Measurements from ENCODE around the gene UQCRHL. TPM values are rescaled to one million over a fixed set of nuclear protein-coding genes. Genes with fewer than 3 reads are reported as not detected.

The UQCRHL gene
- total and polyA plus RNA-seq, 2 donors (not counting 1 experiment from before 2014, with no cell fraction given), result 0.98 to 1.8 TPM

- no peak overlapping the region for H3K27ac ChIP-seq (ENCODE audit: low read length in 2 of 2)
- H3K27ac Mint-ChIP-seq, result no peak overlapping the region
- H3K4me1 ChIP-seq (ENCODE audit: control insufficient read depth in 2 of 2, insufficient read depth in 2 of 2, low read length in 2 of 2), result no peaks in the 10 kb centered on the region
- no peaks in the 10 kb centered on the region for H3K27me3 ChIP-seq (replicated peaks in 1 of 4; ENCODE audit: control extremely low read depth in 1 of 4, control insufficient read depth in 3 of 4, insufficient read depth in 4 of 4, low read length in 3 of 4)
- H3K4me1 Mint-ChIP-seq, result no peaks in the 10 kb centered on the region
- TF ChIP-seq EZH2 (IDR thresholded peaks at IDR 0.05; ENCODE audit: borderline replicate concordance, insufficient read depth, low read depth, low read length, poor library complexity, severe bottlenecking), result no peak
- no peak for TF ChIP-seq CTCF (IDR thresholded peaks at IDR 0.05)
- H3K4me3 ChIP-seq (ENCODE audit: control extremely low read depth in 1 of 5, extremely low read depth in 1 of 5, insufficient read depth in 1 of 5, low read depth in 2 of 5, low read length in 4 of 5), result no peak overlapping the region
- no peak for DNase-seq
- 100% methylated on average over 3 of the region's 10 CpGs for WGBS (ENCODE audit: insufficient coverage)
- no peaks in the 10 kb centered on the region for H4K20me1 ChIP-seq (ENCODE audit: control insufficient read depth, insufficient read depth, low read length, poor library complexity, severe bottlenecking)
- H3K27me3 Mint-ChIP-seq, result peaks cover 5% of the 10 kb centered on the region
- intact Hi-C loops (cut with micrococcal nuclease), result no loop called here
- H3K9me3 Mint-ChIP-seq (ENCODE audit: insufficient read depth), result no peaks in the 10 kb centered on the region
- no peaks in the 10 kb centered on the region for H3K9me3 ChIP-seq (ENCODE audit: control extremely low read depth in 1 of 3, control insufficient read depth in 2 of 3, insufficient read depth in 1 of 3, low read length in 2 of 3)
- no peak overlapping the region for H2AFZ ChIP-seq (ENCODE audit: insufficient read depth, low read depth, low read length, poor library complexity, severe bottlenecking)
- no peaks in the 10 kb centered on the region for H3K36me3 ChIP-seq (replicated peaks in 1 of 2; ENCODE audit: control extremely low read depth in 1 of 2, control insufficient read depth in 1 of 2, extremely low read depth in 1 of 2, insufficient read depth in 2 of 2, low read length in 1 of 2)
- H3K4me3 Mint-ChIP-seq, result no peak overlapping the region
- H3K4me2 ChIP-seq (replicated peaks; ENCODE audit: low read depth, low read length, poor library complexity, severe bottlenecking), result no peak overlapping the region
- POLR2A ChIA-PET, result interaction anchor here (0.6 kb wide), 1 partner anchor 41 kb away, joined by 6 read pairs; no protein-coding TSS in a partner anchor
- ATAC-seq (ENCODE audit: low read depth), result no peak
- H3K79me2 ChIP-seq (ENCODE audit: control insufficient read depth, insufficient read depth, low read length), result no peaks in the 10 kb centered on the region
- H3K9ac ChIP-seq (ENCODE audit: low read length), result no peak overlapping the region
- CTCF ChIA-PET, result interaction anchor here (0.6 to 1.6 kb wide), 6 partner anchors 10 to 201 kb away, joined by 3 to 5 read pairs (median 3); no protein-coding TSS in a partner anchor
Measured at GRCh38 chr1:15807121-15807520, 328 bp downstream of the UQCRHL start.

- H3K27me3 Mint-ChIP-seq, result peaks cover 7% of the 10 kb centered on the region
- intact Hi-C loops (cut with micrococcal nuclease), result loop anchor here (5.0 kb wide), 2 partner anchors 188 to 203 kb away; no protein-coding TSS in a partner anchor
- Histone ChIP-seq H3K9me3 (ENCODE audit: control extremely low read depth in 1 of 3, control insufficient read depth in 2 of 3, insufficient read depth in 1 of 3, low read length in 2 of 3) (no peaks in the 10 kb centered on the region), H3K79me2 (ENCODE audit: control insufficient read depth, insufficient read depth, low read length) (no peaks in the 10 kb centered on the region), H3K27me3 (replicated peaks in 1 of 4; ENCODE audit: control extremely low read depth in 1 of 4, control insufficient read depth in 3 of 4, insufficient read depth in 4 of 4, low read length in 3 of 4) (peaks cover 0 to 2% (median 0%) of the 10 kb centered on the region in 4 experiments), H3K4me1 (ENCODE audit: control insufficient read depth in 2 of 2, insufficient read depth in 2 of 2, low read length in 2 of 2) (no peaks in the 10 kb centered on the region), H3K9ac (ENCODE audit: low read length) (no peak overlapping the region), H3K4me3 (ENCODE audit: control extremely low read depth in 1 of 5, extremely low read depth in 1 of 5, insufficient read depth in 1 of 5, low read depth in 2 of 5, low read length in 4 of 5) (no peak overlapping the region), H2AFZ (ENCODE audit: insufficient read depth, low read depth, low read length, poor library complexity, severe bottlenecking) (no peak overlapping the region), H3K27ac (ENCODE audit: low read length in 2 of 2) (no peak overlapping the region), H3K4me2 (replicated peaks; ENCODE audit: low read depth, low read length, poor library complexity, severe bottlenecking) (no peak overlapping the region), H4K20me1 (ENCODE audit: control insufficient read depth, insufficient read depth, low read length, poor library complexity, severe bottlenecking) (no peaks in the 10 kb centered on the region), H3K36me3 (replicated peaks in 1 of 2; ENCODE audit: control extremely low read depth in 1 of 2, control insufficient read depth in 1 of 2, extremely low read depth in 1 of 2, insufficient read depth in 2 of 2, low read length in 1 of 2) (no peaks in the 10 kb centered on the region)
- ChIA-PET CTCF (interaction anchor here (0.8 to 3.2 kb wide), 18 partner anchors 10 to 384 kb away, joined by 3 to 20 read pairs (median 4); no protein-coding TSS in a partner anchor), POLR2A (no interaction called here)
- no peak overlapping the region for H3K27ac Mint-ChIP-seq
- no peak for DNase-seq
- no peaks in the 10 kb centered on the region for H3K9me3 Mint-ChIP-seq (ENCODE audit: insufficient read depth)
- no peak overlapping the region for H3K4me3 Mint-ChIP-seq
- ATAC-seq (ENCODE audit: low read depth), result no peak
- no peak for TF ChIP-seq EZH2 (IDR thresholded peaks at IDR 0.05; ENCODE audit: borderline replicate concordance, insufficient read depth, low read depth, low read length, poor library complexity, severe bottlenecking)
- TF ChIP-seq CTCF (IDR thresholded peaks at IDR 0.05), result no peak
- H3K4me1 Mint-ChIP-seq, result no peaks in the 10 kb centered on the region
- WGBS (ENCODE audit: insufficient coverage), result 97% methylated on average over 8 of the region's 8 CpGs
Measured at GRCh38 chr1:15804060-15804459, 3.4 kb downstream of the UQCRHL start.
